ENCODE measurements around the gene TEX261. TPM values are rescaled to one million over a fixed set of nuclear protein-coding genes. Genes with fewer than 3 reads are reported as not detected.

Gene TEX261
- total and polyA plus RNA-seq, 2 donors (not counting 3 experiments of a cell fraction or from before 2014, with no cell fraction given) = 71.2 to 98.1 TPM

DNA sequence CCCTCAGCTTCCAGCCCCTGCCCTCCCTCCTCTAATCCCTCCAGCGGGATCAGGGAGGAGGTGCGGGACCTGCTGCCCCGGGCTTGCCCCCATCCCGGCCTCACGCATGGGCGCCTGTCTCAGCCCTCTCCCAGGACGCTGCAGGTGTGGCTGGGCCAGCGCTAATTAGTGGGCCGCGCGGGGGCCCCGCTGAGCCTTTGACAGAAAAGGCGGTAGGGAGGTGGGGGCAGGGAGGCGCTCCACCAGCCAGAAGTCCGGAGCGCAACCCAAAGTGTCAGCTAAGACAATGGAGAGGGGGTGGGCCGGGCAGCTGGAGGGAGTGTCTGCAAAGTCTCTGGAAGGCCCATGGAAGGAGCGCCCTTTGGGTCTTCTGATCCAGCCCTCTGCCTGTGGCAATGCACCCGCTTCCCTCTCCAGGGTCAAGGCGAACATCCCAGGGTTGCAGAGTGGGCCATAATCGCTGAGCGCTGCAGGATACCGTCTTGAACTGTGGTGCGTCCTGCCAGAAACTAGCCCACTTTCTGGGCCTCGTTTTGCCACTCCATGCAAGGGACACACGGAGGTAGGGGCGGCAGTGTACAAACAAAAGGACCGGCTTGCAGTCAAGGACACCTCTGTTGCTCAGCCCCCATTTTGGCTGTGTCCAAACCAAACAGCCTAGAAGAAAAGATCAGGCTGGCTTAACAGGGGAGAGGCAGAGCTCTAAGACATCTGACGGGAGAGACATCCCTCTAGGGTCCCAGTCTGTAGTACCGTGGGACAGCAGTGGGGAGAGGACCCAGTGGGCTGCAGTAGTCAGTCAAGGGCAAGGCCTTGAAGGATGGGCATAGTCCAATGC, 55.5 kb downstream of the TEX261 start:
- H3K9me1 ChIP-seq (replicated peaks; ENCODE audit: control insufficient read depth, extremely low read depth, insufficient read depth, low read length) = no peaks in the 10 kb centered on the region
- BruUV-seq (replicated peaks) = no TSS peak
- no peaks in the 10 kb centered on the region for H3K36me3 ChIP-seq (ENCODE audit: control insufficient read depth in 2 of 2, extremely low read depth in 1 of 2, insufficient read depth in 2 of 2, low read length in 2 of 2)
- FAIRE-seq (no peak), DNase-seq (ENCODE audit: low read depth, low spot score) (no peak)
- intact Hi-C loops (cut with micrococcal nuclease) = no loop called here
- no peak overlapping the region for H3K4me2 ChIP-seq (ENCODE audit: insufficient read depth, low read length)
- peaks cover 0 to 9% of the 10 kb centered on the region in 2 experiments for H3K27me3 ChIP-seq (ENCODE audit: control insufficient read depth in 2 of 2, insufficient read depth in 2 of 2, low read length in 2 of 2)
- ChIA-PET POLR2A (interaction anchor here (1.0 kb wide), 1 partner anchor 9 kb away, joined by 3 read pairs; no protein-coding TSS in a partner anchor), CTCF (interaction anchor here (0.8 to 4.8 kb wide), 6 partner anchors 9 to 150 kb away, joined by 3 to 29 read pairs (median 3); no protein-coding TSS in a partner anchor)
- H3K9ac ChIP-seq (replicated peaks; ENCODE audit: extremely low read depth, insufficient read depth, low read length) = no peak overlapping the region
- no peak overlapping the region for H3K4me3 ChIP-seq (replicated peaks in 1 of 3; ENCODE audit: insufficient read depth in 1 of 3, low read depth in 1 of 3, low read length in 3 of 3)
- no peaks in the 10 kb centered on the region for H4K20me1 ChIP-seq (replicated peaks; ENCODE audit: control insufficient read depth, extremely low read depth, insufficient read depth, low read length)
- H3K9me3 ChIP-seq (replicated peaks; ENCODE audit: control insufficient read depth, insufficient read depth, low read length) = no peaks in the 10 kb centered on the region
- no peaks in the 10 kb centered on the region for H3K4me1 ChIP-seq (ENCODE audit: control insufficient read depth, extremely low read depth, insufficient read depth, low read length)
- dilution Hi-C loops (cut with MboI; ENCODE audit: extremely low pct_ligation_motif_present, low sequenced_read_pairs) = no loop called here
- H3K27ac ChIP-seq (ENCODE audit: insufficient read depth, low read depth, low read length) = no peak overlapping the region
- H2AFZ ChIP-seq (ENCODE audit: low read depth, low read length) = no peak overlapping the region
- no peaks in the 10 kb centered on the region for H3K79me2 ChIP-seq (ENCODE audit: control insufficient read depth, insufficient read depth, low read length)
- TF ChIP-seq FOS (IDR thresholded peaks at IDR 0.05; ENCODE audit: borderline replicate concordance, insufficient read depth, low read length) = no peak
- no peak for TF ChIP-seq MYC (IDR thresholded peaks at IDR 0.05; ENCODE audit: low read depth, low read length)

DNA sequence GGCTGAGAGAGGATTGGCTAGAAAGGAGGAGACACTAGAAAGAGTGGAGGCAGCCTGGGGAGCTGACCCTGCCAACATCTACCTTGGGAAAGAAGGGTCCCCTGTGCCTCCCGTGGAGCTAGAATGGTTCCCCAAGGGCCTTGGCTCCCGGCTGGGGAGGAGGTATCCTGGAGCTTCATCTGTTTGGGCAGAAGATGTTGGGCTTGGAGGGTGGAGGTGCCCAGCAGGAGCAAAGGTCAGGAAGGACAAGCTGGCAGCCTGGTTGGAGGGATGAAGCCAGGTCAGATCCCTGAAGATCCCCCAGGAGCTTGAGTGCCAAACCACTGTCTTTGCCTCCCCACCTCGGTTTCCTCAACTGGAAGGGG, 56.1 kb downstream of the TEX261 start:
- no peaks in the 10 kb centered on the region for H3K9me3 ChIP-seq (replicated peaks; ENCODE audit: control insufficient read depth, insufficient read depth, low read length)
- no peaks in the 10 kb centered on the region for H3K9me1 ChIP-seq (replicated peaks; ENCODE audit: control insufficient read depth, extremely low read depth, insufficient read depth, low read length)
- no peaks in the 10 kb centered on the region for H4K20me1 ChIP-seq (replicated peaks; ENCODE audit: control insufficient read depth, extremely low read depth, insufficient read depth, low read length)
- CTCF ChIA-PET = interaction anchor here (1.2 to 4.8 kb wide), 4 partner anchors 9 to 67 kb away, joined by 3 to 29 read pairs (median 4); no protein-coding TSS in a partner anchor
- TF ChIP-seq, protein P1, sequence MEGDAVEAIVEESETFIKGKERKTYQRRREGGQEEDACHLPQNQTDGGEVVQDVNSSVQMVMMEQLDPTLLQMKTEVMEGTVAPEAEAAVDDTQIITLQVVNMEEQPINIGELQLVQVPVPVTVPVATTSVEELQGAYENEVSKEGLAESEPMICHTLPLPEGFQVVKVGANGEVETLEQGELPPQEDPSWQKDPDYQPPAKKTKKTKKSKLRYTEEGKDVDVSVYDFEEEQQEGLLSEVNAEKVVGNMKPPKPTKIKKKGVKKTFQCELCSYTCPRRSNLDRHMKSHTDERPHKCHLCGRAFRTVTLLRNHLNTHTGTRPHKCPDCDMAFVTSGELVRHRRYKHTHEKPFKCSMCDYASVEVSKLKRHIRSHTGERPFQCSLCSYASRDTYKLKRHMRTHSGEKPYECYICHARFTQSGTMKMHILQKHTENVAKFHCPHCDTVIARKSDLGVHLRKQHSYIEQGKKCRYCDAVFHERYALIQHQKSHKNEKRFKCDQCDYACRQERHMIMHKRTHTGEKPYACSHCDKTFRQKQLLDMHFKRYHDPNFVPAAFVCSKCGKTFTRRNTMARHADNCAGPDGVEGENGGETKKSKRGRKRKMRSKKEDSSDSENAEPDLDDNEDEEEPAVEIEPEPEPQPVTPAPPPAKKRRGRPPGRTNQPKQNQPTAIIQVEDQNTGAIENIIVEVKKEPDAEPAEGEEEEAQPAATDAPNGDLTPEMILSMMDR (IDR thresholded peaks at IDR 0.05; ENCODE audit: extremely low read depth in 1 of 2, insufficient read depth in 1 of 2, low read depth in 1 of 2, low read length in 2 of 2) = no peak
- TF ChIP-seq JUN (IDR thresholded peaks at IDR 0.05; ENCODE audit: borderline replicate concordance, insufficient read depth, insufficient read length, low read depth) (no peak), POLR2A (IDR thresholded peaks at IDR 0.05; ENCODE audit: low read depth, low read length) (no peak), EZH2 (IDR thresholded peaks at IDR 0.05; ENCODE audit: borderline replicate concordance, low read depth, low read length, severe bottlenecking) (no peak), GATA2 (IDR thresholded peaks at IDR 0.05; ENCODE audit: insufficient read depth, insufficient read length, low read depth, low read length) (no peak), MYC (IDR thresholded peaks at IDR 0.05; ENCODE audit: low read depth, low read length) (no peak), POLR2AphosphoS5 (IDR thresholded peaks at IDR 0.05; ENCODE audit: insufficient read depth, low read depth, low read length) (no peak), FOS (IDR thresholded peaks at IDR 0.05; ENCODE audit: borderline replicate concordance, insufficient read depth, low read length) (no peak)
- TF ChIP-seq, protein P2, sequence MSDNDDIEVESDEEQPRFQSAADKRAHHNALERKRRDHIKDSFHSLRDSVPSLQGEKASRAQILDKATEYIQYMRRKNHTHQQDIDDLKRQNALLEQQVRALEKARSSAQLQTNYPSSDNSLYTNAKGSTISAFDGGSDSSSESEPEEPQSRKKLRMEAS (IDR thresholded peaks at IDR 0.05; ENCODE audit: insufficient read depth, insufficient read length) = no peak
- H3K9ac ChIP-seq (replicated peaks; ENCODE audit: extremely low read depth, insufficient read depth, low read length) = no peak overlapping the region
- no peak overlapping the region for H3K4me3 ChIP-seq (replicated peaks in 1 of 3; ENCODE audit: insufficient read depth in 1 of 3, low read depth in 1 of 3, low read length in 3 of 3)
- POLR2A ChIA-PET = no interaction called here
- H3K4me2 ChIP-seq (ENCODE audit: insufficient read depth, low read length) = no peak overlapping the region
- DNase-seq (ENCODE audit: low read depth, low spot score) (no peak), FAIRE-seq (no peak)
- H3K79me2 ChIP-seq (ENCODE audit: control insufficient read depth, insufficient read depth, low read length) = no peaks in the 10 kb centered on the region
- H3K4me1 ChIP-seq (ENCODE audit: control insufficient read depth, extremely low read depth, insufficient read depth, low read length) = no peaks in the 10 kb centered on the region
- H3K27me3 ChIP-seq (ENCODE audit: control insufficient read depth in 2 of 2, insufficient read depth in 2 of 2, low read length in 2 of 2) = peaks cover 0 to 11% of the 10 kb centered on the region in 2 experiments
- dilution Hi-C loops (cut with MboI; ENCODE audit: extremely low pct_ligation_motif_present, low sequenced_read_pairs) = no loop called here
- no TSS peak for BruUV-seq (replicated peaks)
- no peak overlapping the region for H2AFZ ChIP-seq (ENCODE audit: low read depth, low read length)
- intact Hi-C loops (cut with micrococcal nuclease) = no loop called here
- no peaks in the 10 kb centered on the region for H3K36me3 ChIP-seq (ENCODE audit: control insufficient read depth in 2 of 2, extremely low read depth in 1 of 2, insufficient read depth in 2 of 2, low read length in 2 of 2)
- no peak overlapping the region for H3K27ac ChIP-seq (ENCODE audit: insufficient read depth, low read depth, low read length)

Measured in endothelial cell of umbilical vein (primary cell).